MG63 (cell line): ENCODE data around the gene HEATR5B. TPM values are rescaled to one million over a fixed set of nuclear protein-coding genes. Genes with fewer than 3 reads are reported as not detected.
A peak's percentile ranks its signal among the peaks of the same experiment; 100 is the strongest.
"Not testable (repeated sequence)": the region's sequence is repeated elsewhere in the genome, so short reads cannot be mapped to it uniquely, and the experiment has no call there.

Source experiments
- DNase-seq: peaks from one replicate; pipeline ENCODE4 v3.0.0-alpha.2; 2020
- H3K27me3 ChIP-seq: fragments of 250-450 bp; sonication (Bioruptor Pico); 2 replicates; pipeline ENCODE4 v1.5.1; 2020; ENCODE audit warnings: mild to moderate bottlenecking, moderate library complexity
- H3K36me3 ChIP-seq: fragments of 250-450 bp; sonication (Bioruptor Pico); 2 replicates; pipeline ENCODE4 v1.5.1; 2020; ENCODE audit warnings: mild to moderate bottlenecking, moderate library complexity
- H3K4me3 ChIP-seq: fragments of 250-450 bp; sonication (Bioruptor Pico); 2 replicates; pipeline ENCODE4 v1.5.1; 2020; ENCODE audit warnings: mild to moderate bottlenecking, moderate library complexity
- H3K9me3 ChIP-seq: fragments of 250-450 bp; sonication (Bioruptor Pico); 2 replicates; pipeline ENCODE4 v1.5.1; 2020; ENCODE audit warnings: mild to moderate bottlenecking, moderate library complexity
- total RNA-seq: library from RNA; depleted of rRNA; stranded (reverse); fragments of >200 nt; shearing (Covaris generic); gene quantifications from 2 replicates; pipeline ENCODE4 v1.2.3, GENCODE V29; 2014; ENCODE audit warnings: low replicate concordance

HEATR5B gene
- total RNA-seq, 1 experiment from 2014 or later, result 3.5 TPM

DNA sequence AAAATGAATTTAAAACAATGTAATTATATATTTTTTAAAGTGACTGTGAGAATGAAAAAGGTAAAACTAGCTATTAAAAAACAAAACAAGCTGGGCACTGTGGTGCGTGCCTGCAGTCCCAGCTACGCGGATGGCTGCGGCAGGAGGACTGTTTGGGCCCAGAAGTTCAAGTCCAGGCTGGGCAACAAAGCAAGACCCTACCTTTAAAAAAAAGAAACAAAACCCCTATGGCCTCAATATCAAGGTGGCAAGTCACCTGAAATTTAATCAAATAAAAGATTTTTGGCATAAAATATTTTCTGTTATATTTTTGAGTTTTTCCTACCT is 70.9 kb downstream of the HEATR5B start:
- Histone ChIP-seq H3K27me3 (no peaks in the 10 kb centered on the region), H3K9me3 (no peaks in the 10 kb centered on the region), H3K4me3 (no peak overlapping the region), H3K36me3 (peaks cover 13% of the 10 kb centered on the region)
- no peak for DNase-seq

DNA sequence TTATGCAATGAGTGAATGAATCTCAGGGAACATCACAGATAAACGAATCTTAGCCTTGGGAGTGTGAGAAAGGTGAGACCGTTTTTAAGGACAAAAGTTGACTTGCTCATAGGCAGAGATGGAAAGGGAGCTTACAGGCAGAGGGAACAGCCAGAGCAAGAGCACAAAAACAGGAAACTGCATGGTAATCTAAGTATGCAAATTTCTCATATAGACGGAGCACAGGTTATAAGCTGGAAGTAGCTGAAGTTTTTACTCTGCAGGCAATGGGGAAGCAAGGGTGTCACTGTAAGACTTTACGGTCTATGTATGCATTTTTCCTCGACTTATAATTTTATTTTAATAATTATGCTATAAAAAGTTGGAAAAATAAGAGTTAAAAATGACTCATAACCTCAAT is 73.0 kb downstream of the HEATR5B start:
- H3K36me3 ChIP-seq, result peaks cover 14% of the 10 kb centered on the region
- no peak overlapping the region for H3K4me3 ChIP-seq
- no peaks in the 10 kb centered on the region for H3K27me3 ChIP-seq
- no peaks in the 10 kb centered on the region for H3K9me3 ChIP-seq
- DNase-seq, result no peak

DNA sequence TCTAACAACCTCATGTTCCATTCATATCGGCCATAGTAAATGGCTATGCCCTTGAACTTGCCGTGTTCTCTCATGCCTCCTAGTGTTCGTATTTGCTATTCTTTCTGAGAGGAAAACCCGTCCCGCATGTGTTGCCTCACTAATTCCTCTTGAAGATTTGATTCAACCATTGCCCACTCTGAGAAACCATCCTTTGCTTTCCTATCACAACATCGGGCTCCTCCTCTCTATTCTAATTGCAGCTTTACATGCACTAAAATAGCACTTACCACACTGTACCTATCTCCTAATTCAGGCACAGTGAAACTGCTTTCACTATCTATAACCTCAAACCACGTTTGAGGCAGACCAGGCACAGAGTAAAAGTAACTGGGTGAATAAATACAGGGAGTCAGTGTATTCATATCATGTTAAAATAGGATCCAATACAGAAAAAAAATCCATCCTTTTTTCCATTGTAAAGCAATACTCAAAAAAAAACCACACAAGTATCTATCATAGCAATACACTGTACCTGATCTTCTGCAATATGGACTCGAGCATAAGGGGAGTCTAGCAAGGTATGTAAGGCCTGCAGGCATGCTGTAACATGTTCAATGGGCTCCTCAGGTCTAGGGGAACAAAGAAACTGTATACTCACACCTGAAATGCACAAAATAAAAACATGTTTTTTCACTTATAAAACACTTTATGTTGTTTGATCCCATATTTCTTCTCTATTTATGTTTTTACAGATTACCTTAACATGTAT is 78.9 kb downstream of the HEATR5B start:
- peaks cover 31% of the 10 kb centered on the region for H3K36me3 ChIP-seq
- H3K9me3 ChIP-seq, result no peaks in the 10 kb centered on the region
- DNase-seq, result no peak
- no peak overlapping the region for H3K4me3 ChIP-seq
- H3K27me3 ChIP-seq, result no peaks in the 10 kb centered on the region

DNA sequence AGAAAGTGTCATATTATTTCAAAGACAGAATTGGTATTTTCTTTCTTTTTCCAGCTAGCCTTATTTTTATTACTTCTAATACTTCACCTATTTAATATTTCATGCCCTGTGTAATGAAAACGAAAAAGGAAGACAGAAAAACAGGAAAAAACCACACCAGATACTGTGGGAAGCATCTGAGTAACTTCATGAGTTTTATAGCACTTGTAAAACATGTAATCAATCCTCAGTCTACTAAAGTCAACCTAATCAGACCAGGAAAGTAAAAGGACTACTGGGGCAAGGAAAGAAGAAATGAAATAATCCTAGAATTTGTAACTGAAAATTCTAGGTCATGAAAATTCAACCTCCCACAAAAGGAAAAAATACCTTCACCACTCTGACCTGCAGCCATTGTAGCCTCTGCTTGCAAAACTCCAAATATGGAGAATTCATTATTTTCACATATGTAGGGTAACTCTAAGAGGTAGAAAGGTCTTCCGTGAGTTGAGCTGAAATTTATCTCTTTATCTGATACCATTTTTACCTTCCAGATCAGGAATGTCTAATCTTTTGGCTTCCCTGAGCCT is 83.1 kb downstream of the HEATR5B start:
- no peak for DNase-seq
- H3K36me3 ChIP-seq, result peaks cover 44% of the 10 kb centered on the region
- H3K27me3 ChIP-seq, result no peaks in the 10 kb centered on the region
- no peaks in the 10 kb centered on the region for H3K9me3 ChIP-seq
- H3K4me3 ChIP-seq, result no peak overlapping the region

DNA sequence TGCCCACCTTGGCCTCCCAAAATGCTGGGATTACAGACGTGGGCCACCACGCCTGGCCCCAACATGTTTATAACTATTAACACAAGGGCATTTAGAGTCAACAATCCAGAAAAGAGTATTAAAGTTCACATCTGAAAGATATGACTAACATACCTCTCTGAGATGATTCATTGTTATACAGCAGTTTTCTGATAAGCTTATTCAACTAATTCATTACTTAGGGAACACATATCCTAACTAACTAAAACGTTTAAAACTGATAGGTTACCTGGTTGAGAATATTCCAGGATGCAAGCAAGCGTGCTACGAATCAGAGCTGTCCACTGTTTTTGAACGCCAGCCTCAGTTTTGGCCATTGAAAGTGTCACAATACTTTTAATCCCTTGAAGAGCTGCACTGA is 83.9 kb downstream of the HEATR5B start:
- Histone ChIP-seq H3K27me3 (no peaks in the 10 kb centered on the region), H3K36me3 (peaks cover 39% of the 10 kb centered on the region), H3K9me3 (no peaks in the 10 kb centered on the region), H3K4me3 (no peak overlapping the region)
- DNase-seq, result no peak

DNA sequence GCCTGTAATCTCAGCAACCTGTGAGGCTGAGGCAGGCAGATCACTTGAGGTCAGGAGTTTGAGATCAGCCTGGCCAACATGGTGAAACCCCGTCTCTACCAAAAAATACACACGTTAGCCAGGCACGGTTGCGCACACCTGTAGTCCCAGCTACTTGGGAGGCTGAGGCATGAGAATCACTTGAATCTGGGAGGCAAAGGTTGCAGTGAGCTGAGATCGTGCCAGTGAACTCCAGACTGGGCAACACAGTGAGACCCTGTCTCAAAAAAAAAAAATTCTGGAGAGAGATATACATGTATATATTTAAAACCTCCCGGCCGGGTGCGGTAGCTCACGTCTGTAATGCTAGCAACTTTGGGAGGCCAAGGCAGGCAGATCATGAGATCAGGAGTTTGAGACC is 84.8 kb downstream of the HEATR5B start:
- DNase-seq, H3K9me3 ChIP-seq, H3K4me3 ChIP-seq, H3K27me3 ChIP-seq: not testable (repeated sequence)
- peaks cover 36% of the 10 kb centered on the region for H3K36me3 ChIP-seq

DNA sequence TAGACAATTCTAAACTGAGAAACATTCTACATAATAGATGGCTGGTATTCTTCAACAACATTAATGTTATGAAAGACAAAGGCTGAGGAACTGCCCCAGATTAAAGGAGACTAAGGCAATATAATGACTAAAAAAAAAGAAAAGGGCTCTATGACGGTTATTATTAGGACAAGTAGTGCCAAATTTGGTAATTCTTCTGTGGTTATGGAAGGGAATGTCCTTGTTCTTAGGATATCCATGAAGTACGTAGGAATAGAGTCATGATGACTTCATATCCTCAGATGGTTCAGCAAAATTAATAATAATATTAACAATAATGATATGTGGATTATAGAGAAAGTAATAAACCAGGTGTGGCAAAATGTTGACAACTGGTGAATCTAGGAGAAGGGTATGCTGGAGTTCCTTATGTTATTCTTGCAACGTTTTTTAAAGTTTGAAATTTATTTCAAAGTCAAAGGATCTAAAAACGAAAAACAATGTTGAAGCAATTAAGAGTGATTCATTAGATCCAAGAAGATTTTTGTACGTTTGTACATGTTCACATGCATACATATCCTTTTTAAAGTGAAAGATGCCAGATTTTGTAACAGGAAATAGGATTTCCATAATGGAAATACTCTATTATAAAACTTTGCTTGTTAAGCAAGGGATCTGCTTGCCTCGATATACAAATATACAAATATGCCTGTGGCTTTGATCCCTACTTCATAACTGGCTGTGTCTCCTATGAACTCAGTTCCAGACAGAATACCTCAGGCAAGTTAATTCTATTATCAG is 90.1 kb downstream of the HEATR5B start:
- DNase-seq, result no peak
- no peaks in the 10 kb centered on the region for H3K9me3 ChIP-seq
- H3K4me3 ChIP-seq, result no peak overlapping the region
- H3K27me3 ChIP-seq, result no peaks in the 10 kb centered on the region
- peaks cover 11% of the 10 kb centered on the region for H3K36me3 ChIP-seq

DNA sequence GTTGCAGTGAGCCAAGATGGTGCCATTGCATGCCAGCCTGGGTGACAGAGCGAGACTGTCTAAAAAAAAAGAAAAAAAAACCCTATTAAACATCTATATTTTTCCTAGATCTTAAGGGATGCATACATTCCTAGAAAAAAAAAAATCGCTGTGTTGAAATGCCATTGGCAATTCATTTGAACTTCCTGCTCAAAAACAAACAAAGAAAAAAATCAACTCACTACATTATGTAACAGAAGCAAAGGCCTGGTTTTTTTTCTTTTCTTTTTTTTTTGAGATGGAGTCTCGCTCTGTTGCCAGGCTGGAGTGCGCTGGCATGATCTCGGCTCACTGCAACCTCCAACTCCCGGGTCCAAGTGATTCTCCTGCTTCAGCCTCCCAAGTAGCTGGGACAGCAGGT is 96.2 kb downstream of the HEATR5B start:
- Histone ChIP-seq H3K4me3 (no peak overlapping the region), H3K36me3 (peaks cover 3% of the 10 kb centered on the region; the same call in 1 of the 2 replicates), H3K9me3 (no peaks in the 10 kb centered on the region), H3K27me3 (no peaks in the 10 kb centered on the region)
- DNase-seq, result no peak

DNA sequence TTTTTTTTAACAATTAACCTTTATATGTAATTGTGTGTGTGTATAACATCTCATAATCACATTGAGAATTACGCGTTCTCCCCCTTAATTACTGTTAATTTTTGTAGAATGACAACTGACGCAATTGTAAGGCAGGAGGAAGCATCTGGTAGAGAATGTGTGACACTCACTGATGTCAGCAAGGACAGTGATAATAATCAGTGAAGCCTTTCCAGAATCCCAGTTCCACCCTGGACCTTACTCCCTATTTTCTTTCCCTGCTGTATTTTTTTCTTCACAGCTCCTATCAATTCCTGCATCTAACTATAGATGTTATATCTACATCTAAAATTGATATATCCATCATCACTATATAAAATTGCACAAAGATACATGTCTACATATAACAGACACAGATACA is 101.7 kb downstream of the HEATR5B start:
- no peaks in the 10 kb centered on the region for H3K9me3 ChIP-seq
- no peak for DNase-seq
- peaks cover 3% of the 10 kb centered on the region; the same call in 1 of the 2 replicates for H3K36me3 ChIP-seq
- no peak overlapping the region for H3K4me3 ChIP-seq
- no peaks in the 10 kb centered on the region for H3K27me3 ChIP-seq

DNA sequence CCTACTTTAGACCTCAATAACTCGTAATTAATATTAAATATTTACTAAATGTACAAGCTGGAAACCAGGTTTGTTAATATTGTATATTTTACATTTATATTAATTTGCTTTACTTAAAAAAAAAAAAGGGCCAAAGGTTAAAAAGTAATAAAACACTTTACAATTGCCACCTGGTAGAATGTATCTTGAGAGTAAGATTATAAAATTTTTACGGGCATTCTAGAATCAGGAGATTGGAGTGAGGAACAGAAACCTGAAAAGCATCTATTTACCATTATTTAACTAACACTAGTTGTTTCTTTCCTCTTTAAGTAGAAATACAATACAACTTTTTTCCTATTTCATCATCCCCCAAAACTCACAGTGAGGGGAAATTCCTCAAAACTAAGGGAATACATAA is 102.3 kb downstream of the HEATR5B start:
- DNase-seq, result no peak
- H3K9me3 ChIP-seq, result no peaks in the 10 kb centered on the region
- no peak overlapping the region for H3K4me3 ChIP-seq
- H3K27me3 ChIP-seq, result no peaks in the 10 kb centered on the region
- H3K36me3 ChIP-seq, result peaks cover 3% of the 10 kb centered on the region; the same call in 1 of the 2 replicates

DNA sequence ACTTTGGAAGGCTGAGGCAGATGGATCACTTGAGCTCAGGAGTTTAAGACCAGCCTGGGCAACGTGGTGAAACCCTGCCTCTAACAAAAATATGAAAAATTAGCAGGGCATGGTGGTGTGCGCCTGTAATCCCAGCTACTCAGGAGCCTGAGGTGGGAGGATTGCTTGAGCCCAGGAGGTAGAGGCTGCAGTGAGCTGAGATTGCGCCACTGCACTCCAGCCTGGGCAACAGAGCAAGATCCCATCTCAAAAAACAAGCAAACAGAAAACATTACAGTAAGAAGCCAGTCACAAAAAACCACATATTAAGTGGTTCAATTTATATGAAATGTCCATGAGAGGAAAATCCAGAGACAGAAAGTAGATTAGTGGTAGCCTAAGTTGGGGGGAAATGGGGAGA is 105.2 kb downstream of the HEATR5B start:
- H3K36me3 ChIP-seq, DNase-seq, H3K9me3 ChIP-seq, H3K4me3 ChIP-seq, H3K27me3 ChIP-seq: not testable (repeated sequence)

DNA sequence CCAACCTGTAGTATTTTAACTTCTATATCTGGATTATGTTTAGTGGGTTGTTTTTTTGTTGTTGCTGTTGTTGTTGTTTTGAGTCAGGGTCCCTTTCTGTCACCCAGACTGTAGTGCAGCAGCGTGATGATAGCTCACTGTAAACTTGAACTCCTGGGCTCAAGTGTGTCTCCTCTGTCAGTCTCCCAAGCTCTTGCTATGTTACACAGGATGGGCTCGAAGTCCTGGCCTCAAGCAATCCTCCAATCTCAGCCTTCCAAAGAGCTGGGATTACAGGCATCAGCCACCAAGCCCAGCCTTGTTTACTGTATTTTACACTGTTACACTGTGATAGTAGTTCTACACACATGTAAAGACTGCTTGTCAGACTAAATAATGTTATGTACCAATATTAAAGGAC is 108.1 kb downstream of the HEATR5B start:
- H3K36me3 ChIP-seq, result no peaks in the 10 kb centered on the region

DNA sequence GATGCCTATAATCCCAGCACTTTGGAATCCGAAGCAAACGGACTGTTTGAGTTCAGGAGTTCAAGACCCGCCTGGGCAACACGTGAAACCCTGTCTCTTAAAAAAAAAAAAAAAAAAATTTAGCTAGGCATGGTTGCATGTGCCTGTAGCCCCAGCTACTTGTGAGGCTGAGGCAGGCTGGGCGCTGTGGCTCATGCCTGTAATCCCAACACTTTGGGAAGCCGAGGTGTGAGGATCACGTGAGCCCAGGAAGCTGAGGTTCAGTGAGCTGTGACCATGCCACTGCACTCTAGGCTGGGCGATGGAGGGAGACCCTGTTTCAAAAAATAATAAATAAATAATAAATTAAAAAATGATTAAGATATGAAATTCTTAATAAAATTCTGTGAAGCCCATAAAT is 108.9 kb downstream of the HEATR5B start:
- H3K4me3 ChIP-seq, result no peak overlapping the region
- no peaks in the 10 kb centered on the region for H3K9me3 ChIP-seq
- no peak for DNase-seq
- no peaks in the 10 kb centered on the region for H3K27me3 ChIP-seq
- no peaks in the 10 kb centered on the region for H3K36me3 ChIP-seq

More for the DNA sequence above, 108.1 kb downstream of the HEATR5B start:
- Histone ChIP-seq H3K27me3 (no peaks in the 10 kb centered on the region), H3K9me3 (no peaks in the 10 kb centered on the region), H3K4me3 (no peak overlapping the region)
- no peak for DNase-seq

DNA sequence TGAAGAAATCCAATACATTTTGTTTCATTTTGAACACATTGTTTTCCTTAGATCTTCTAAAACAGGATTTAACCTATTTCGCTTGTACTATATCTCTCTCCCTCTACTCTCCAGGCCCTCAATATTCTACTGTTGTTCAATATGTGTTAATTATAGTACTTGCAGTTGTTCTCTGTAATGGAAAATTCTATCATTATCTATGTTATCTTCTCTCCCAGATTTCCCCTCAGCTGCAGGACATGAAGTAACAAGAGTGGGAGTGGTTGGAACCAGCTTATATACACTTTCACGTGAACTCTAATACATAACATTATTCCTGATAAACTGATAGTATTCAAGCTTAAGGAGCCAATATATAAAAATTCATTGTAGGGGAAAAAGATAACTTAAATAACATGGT is 110.9 kb downstream of the HEATR5B start:
- Histone ChIP-seq H3K4me3 (no peak overlapping the region), H3K27me3 (no peaks in the 10 kb centered on the region), H3K9me3 (no peaks in the 10 kb centered on the region), H3K36me3 (no peaks in the 10 kb centered on the region)
- DNase-seq, result no peak

DNA sequence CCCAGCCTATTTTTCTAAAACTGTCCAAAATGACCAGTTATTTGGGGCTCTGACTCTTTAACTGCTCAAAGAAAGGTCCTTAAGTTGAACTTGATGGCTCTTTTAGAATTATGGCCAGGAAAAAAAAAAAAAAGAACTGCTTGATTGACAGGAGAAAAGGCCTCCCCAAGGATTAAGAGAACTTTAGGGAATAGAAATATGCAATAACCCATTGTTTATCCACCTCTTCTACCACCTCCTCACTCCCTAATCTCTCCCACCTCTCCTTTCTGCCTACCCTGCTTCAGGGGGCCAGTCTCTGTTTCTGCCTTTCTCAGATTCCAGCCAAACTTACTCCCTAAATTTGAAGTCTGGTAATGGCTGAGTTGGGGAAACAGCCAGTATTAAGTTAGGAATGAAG is 112.2 kb downstream of the HEATR5B start:
- Histone ChIP-seq H3K9me3 (no peaks in the 10 kb centered on the region), H3K36me3 (no peaks in the 10 kb centered on the region), H3K27me3 (no peaks in the 10 kb centered on the region), H3K4me3 (no peak overlapping the region)
- DNase-seq, result no peak

DNA sequence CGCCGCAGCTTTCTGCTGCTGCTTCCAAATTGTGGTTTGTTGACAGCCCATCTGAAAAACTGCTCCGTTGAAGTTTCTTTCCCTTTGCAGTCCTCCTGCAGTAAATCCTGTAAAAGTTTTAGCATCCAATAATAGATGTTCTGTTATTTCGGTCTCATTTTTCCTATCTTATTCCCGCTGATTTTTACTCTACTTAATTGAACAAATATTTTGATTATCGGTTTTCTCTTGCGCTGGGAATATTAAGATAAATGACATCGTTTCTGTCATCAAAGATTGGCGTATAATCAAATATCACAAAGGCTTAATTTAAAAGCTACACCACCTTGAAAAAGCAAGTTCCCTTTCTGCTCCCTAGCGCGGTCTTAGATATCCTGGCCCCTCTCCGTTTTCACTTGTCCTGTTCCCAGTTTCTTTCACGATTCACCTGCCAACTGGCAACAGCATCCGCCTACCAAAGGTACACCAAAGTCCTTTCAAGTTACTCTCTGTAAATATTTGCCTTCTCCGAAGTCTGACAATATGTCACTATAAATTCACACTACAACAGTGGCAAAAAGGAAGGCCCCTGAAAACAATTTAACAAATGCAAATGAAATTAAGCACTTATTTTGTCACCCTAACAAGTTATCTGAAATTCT is 116.8 kb downstream of the HEATR5B start:
- no peaks in the 10 kb centered on the region for H3K27me3 ChIP-seq
- DNase-seq, result no peak

More for the DNA sequence above, 116.8 kb downstream of the HEATR5B start:
- peak overlapping the region; percentile 87 for H3K4me3 ChIP-seq
- H3K36me3 ChIP-seq, result no peaks in the 10 kb centered on the region
- H3K9me3 ChIP-seq, result no peaks in the 10 kb centered on the region
